ENCODE data around the gene TMEM131.

TMEM131 gene

GRCh38 chr2:97992836-97993825 is 2.6 kb downstream of the TMEM131 start:
- H3K4me3 ChIP-seq (replicated peaks; ENCODE audit: insufficient read depth, low read length): no peak overlapping the region
- DNase-seq (ENCODE audit: low read depth in 1 of 2, low spot score in 1 of 2): no peak
- no peak overlapping the region for H3K27ac ChIP-seq (replicated peaks)
- H3K27me3 ChIP-seq (ENCODE audit: insufficient read depth, poor library complexity, severe bottlenecking): no peaks in the 10 kb centered on the region
- no peak for TF ChIP-seq GABPA (IDR thresholded peaks at IDR 0.05; ENCODE audit: low read depth)
- TF ChIP-seq REST (IDR thresholded peaks at IDR 0.05; ENCODE audit: insufficient replicate concordance, low read depth): no peak
- TF ChIP-seq POLR2AphosphoS5 (IDR thresholded peaks at IDR 0.05; ENCODE audit: low read depth): no peak
- TF ChIP-seq CTCF (IDR thresholded peaks at IDR 0.05; ENCODE audit: insufficient read depth, low read length): no peak
- no peak for TF ChIP-seq SPI1 (IDR thresholded peaks at IDR 0.05; ENCODE audit: borderline replicate concordance, low read depth)

- no peak overlapping the region for H3K4me3 ChIP-seq (replicated peaks; ENCODE audit: insufficient read depth, low read length)
- peak in 1 of 2 experiments; percentile 29 for DNase-seq (ENCODE audit: low read depth in 1 of 2, low spot score in 1 of 2)
- TF ChIP-seq REST (IDR thresholded peaks at IDR 0.05; ENCODE audit: insufficient replicate concordance, low read depth) (no peak), POLR2AphosphoS5 (IDR thresholded peaks at IDR 0.05; ENCODE audit: low read depth) (no peak), SPI1 (IDR thresholded peaks at IDR 0.05; ENCODE audit: borderline replicate concordance, low read depth) (no peak), GABPA (IDR thresholded peaks at IDR 0.05; ENCODE audit: low read depth) (no peak), CTCF (IDR thresholded peaks at IDR 0.05; ENCODE audit: insufficient read depth, low read length) (no peak)
- no peak overlapping the region for H3K27ac ChIP-seq (replicated peaks)
- no peaks in the 10 kb centered on the region for H3K27me3 ChIP-seq (ENCODE audit: insufficient read depth, poor library complexity, severe bottlenecking)
Measured at GRCh38 chr2:97991081-97991856, 4.5 kb downstream of the TMEM131 start.

- no peaks in the 10 kb centered on the region for H3K27me3 ChIP-seq (ENCODE audit: insufficient read depth, poor library complexity, severe bottlenecking)
- TF ChIP-seq GABPA (IDR thresholded peaks at IDR 0.05; ENCODE audit: low read depth): no peak
- no peak for TF ChIP-seq REST (IDR thresholded peaks at IDR 0.05; ENCODE audit: insufficient replicate concordance, low read depth)
- TF ChIP-seq POLR2AphosphoS5 (IDR thresholded peaks at IDR 0.05; ENCODE audit: low read depth): no peak
- no peak for TF ChIP-seq CTCF (IDR thresholded peaks at IDR 0.05; ENCODE audit: insufficient read depth, low read length)
- TF ChIP-seq SPI1 (IDR thresholded peaks at IDR 0.05; ENCODE audit: borderline replicate concordance, low read depth): no peak
- H3K27ac ChIP-seq (replicated peaks): no peak overlapping the region
- H3K4me3 ChIP-seq (replicated peaks; ENCODE audit: insufficient read depth, low read length): no peak overlapping the region
- no peak for DNase-seq (ENCODE audit: low read depth in 1 of 2, low spot score in 1 of 2)
Measured at GRCh38 chr2:97988722-97989121, 7.0 kb downstream of the TMEM131 start.

Data from HL-60 (cell line).